PC-9 (cell line): ENCODE data around the gene SKIDA1.

ENCODE experiments used
- EZH2 ChIP-seq: fragments of 200-600 bp; sonication (generic); IDR thresholded peaks from 2 replicates; pipeline ENCODE4 v1.8.0; 2017; ENCODE audit warnings: antibody characterized with exemption, low read depth
- TF ChIP-seq, protein P1 (sequence below): fragments of 200-600 bp; sonication (generic); conservative IDR thresholded peaks from 2 replicates; pipeline ENCODE4 v1.6.1; 2017; ENCODE audit warnings: mixed run types, antibody characterized with exemption, mild to moderate bottlenecking, moderate library complexity

DNA sequence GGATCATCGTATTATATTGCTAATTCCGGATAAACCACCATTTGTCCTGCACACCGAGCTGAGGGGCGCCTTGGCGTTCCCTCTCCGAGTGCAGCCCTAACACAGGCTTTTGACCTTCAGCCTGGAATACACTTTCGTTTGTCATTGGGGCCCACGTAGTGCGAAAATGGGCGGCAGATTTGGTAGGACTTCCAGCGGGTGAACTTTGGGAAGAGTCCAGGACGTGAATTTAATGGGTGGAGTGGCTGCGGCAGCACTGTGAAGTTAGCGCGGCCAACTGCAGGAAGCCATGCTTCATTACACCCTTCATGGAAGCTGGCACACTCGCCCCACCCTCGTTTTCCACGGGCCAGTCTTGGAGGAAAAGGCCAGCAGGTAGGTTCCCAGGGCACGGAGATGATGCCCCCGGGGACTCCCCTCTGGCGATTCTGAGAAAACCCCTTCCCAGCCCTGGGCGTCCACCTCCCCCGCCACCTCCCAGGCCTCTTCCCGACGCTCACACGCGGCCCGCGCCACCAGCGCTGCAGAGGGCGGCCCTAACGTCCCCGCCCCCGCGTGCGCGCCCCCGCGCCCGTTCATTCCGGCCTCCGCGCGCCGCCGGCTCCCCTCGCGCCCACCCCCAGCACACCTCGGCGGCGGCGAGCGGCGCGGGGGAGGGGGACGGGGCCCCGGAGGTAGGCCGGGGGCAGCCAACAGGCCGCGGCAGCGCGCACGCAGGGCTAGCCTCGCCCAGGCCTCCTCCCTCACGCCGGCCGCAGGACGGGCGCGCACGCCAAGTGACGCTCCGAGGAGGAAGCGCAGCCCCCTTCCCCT lies 8.2 kb upstream of the SKIDA1 start, which contains the start of gene MLLT10:
- TF ChIP-seq, protein P1, sequence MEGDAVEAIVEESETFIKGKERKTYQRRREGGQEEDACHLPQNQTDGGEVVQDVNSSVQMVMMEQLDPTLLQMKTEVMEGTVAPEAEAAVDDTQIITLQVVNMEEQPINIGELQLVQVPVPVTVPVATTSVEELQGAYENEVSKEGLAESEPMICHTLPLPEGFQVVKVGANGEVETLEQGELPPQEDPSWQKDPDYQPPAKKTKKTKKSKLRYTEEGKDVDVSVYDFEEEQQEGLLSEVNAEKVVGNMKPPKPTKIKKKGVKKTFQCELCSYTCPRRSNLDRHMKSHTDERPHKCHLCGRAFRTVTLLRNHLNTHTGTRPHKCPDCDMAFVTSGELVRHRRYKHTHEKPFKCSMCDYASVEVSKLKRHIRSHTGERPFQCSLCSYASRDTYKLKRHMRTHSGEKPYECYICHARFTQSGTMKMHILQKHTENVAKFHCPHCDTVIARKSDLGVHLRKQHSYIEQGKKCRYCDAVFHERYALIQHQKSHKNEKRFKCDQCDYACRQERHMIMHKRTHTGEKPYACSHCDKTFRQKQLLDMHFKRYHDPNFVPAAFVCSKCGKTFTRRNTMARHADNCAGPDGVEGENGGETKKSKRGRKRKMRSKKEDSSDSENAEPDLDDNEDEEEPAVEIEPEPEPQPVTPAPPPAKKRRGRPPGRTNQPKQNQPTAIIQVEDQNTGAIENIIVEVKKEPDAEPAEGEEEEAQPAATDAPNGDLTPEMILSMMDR: no peak
- no peak for TF ChIP-seq EZH2
